Measurements from ENCODE around the gene FARP2. TPM values are rescaled to one million over a fixed set of nuclear protein-coding genes. Genes with fewer than 3 reads are reported as not detected.

Gene FARP2
- total and polyA plus RNA-seq, 10 of the 15 experiments (the other 5 are each of a cell fraction or from before 2014, with no cell fraction given), result 5.5 to 67.5 (median 36.8) TPM

- no peak for TF ChIP-seq SREBF1 (IDR thresholded peaks at IDR 0.05; ENCODE audit: low read length)
- TF ChIP-seq E2F4 (IDR thresholded peaks at IDR 0.05; ENCODE audit: low read depth, low read length), result no peak
- no peak for TF ChIP-seq SMARCA5 (IDR thresholded peaks at IDR 0.05)
- TF ChIP-seq ZNF217 (IDR thresholded peaks at IDR 0.05), result no peak
- no peak for TF ChIP-seq BMI1 (IDR thresholded peaks at IDR 0.05; ENCODE audit: borderline replicate concordance)
- TF ChIP-seq REST (IDR thresholded peaks at IDR 0.05; ENCODE audit: low read depth, low read length), result no peak
Observed at GRCh38 chr2:241538838-241539615, 182.9 kb downstream of the FARP2 start (continued).

All from GM12878 (cell line).